Left renal cortex interstitium (tissue), 4 donors: Measurements from ENCODE around the gene NLRP12. TPM values are rescaled to one million over a fixed set of nuclear protein-coding genes. Genes with fewer than 3 reads are reported as not detected.
"Not testable (repeated sequence)": the region's sequence is repeated elsewhere in the genome, so short reads cannot be mapped to it uniquely, and the experiment has no call there.

ENCODE experiments used
- DNase-seq, 4 donors: peaks; one replicate each; pipeline ENCODE4 v3.0.0-alpha.2; 2013; ENCODE audit warnings: low read depth in 4 of 4, low spot score in 2 of 4, missing footprints in 1 of 4
- polyA plus RNA-seq, 4 donors: library from polyadenylated mRNA; unstranded; fragments of 120-200 nt; gene quantifications; one replicate each; pipeline ENCODE4 v1.2.1, GENCODE V29; 2013; ENCODE audit not compliant: insufficient read length in 4 of 4

The NLRP12 gene
- polyA plus RNA-seq, 4 donors, result 0.16 to 0.40 (median 0.23) TPM

GRCh38 chr19:53840914-53841313 lies 16.8 kb upstream of the NLRP12 start:
- not testable (repeated sequence) for DNase-seq

GRCh38 chr19:53840241-53840640 lies 16.1 kb upstream of the NLRP12 start:
- DNase-seq, result not testable (repeated sequence)

- DNase-seq, result not testable (repeated sequence)
Measured at GRCh38 chr19:53838446-53838845, 14.3 kb upstream of the NLRP12 start.

GRCh38 chr19:53832861-53833260 lies 8.7 kb upstream of the NLRP12 start:
- not testable (repeated sequence) for DNase-seq

GRCh38 chr19:53828531-53828930 lies 4.4 kb upstream of the NLRP12 start:
- DNase-seq, result no peak

GRCh38 chr19:53826876-53827275 lies 2.8 kb upstream of the NLRP12 start:
- DNase-seq, result no peak

GRCh38 chr19:53823380-53824120 lies 564 bp downstream of the NLRP12 start:
- no peak for DNase-seq

GRCh38 chr19:53819861-53820260 lies 4.3 kb downstream of the NLRP12 start:
- DNase-seq, result no peak

GRCh38 chr19:53818756-53819155 lies 5.4 kb downstream of the NLRP12 start:
- no peak for DNase-seq

GRCh38 chr19:53813996-53814395 lies 10.1 kb downstream of the NLRP12 start:
- DNase-seq, result no peak

- no peak for DNase-seq
Measured at GRCh38 chr19:53812335-53812734, 11.8 kb downstream of the NLRP12 start.

- DNase-seq, result no peak
Measured at GRCh38 chr19:53810891-53811290, 13.2 kb downstream of the NLRP12 start.

GRCh38 chr19:53810187-53810546 lies 13.9 kb downstream of the NLRP12 start:
- no peak for DNase-seq

- DNase-seq, result no peak
Measured at GRCh38 chr19:53809518-53810186, 14.5 kb downstream of the NLRP12 start.

- no peak for DNase-seq
Measured at GRCh38 chr19:53808710-53809125, 15.4 kb downstream of the NLRP12 start.

GRCh38 chr19:53801257-53801656 lies 22.9 kb downstream of the NLRP12 start:
- no peak for DNase-seq

GRCh38 chr19:53795019-53795418 lies 29.1 kb downstream of the NLRP12 start:
- DNase-seq, result no peak

GRCh38 chr19:53792721-53793433 lies 31.2 kb downstream of the NLRP12 start:
- DNase-seq, result peak; percentile 46 to 74 (median 59)

GRCh38 chr19:53789708-53790678 lies 34.1 kb downstream of the NLRP12 start:
- no peak for DNase-seq

GRCh38 chr19:53787266-53787665 lies 36.8 kb downstream of the NLRP12 start:
- no peak for DNase-seq
